Subcutaneous abdominal adipose tissue (tissue), 5 donors: ENCODE data around the gene MZB1.
"Not testable (repeated sequence)": the region's sequence is repeated elsewhere in the genome, so short reads cannot be mapped to it uniquely, and the experiment has no call there.

Experiments used
- H3K27ac ChIP-seq: one replicate; pipeline ENCODE4 v1.7.0; 2013; ENCODE audit warnings: low read depth, mild to moderate bottlenecking, inconsistent platforms, low read length, moderate library complexity
- H3K27me3 ChIP-seq, 5 donors: one replicate each; pipeline ENCODE4 v1.7.0; 2013; ENCODE audit warnings: low read length in 5 of 5, inconsistent platforms in 1 of 5; ENCODE audit not compliant: control insufficient read depth in 5 of 5, insufficient read depth in 4 of 5
- H3K36me3 ChIP-seq, 5 donors: one replicate each; pipeline ENCODE4 v1.7.0; 2013; ENCODE audit warnings: low read length in 5 of 5; ENCODE audit not compliant: control insufficient read depth in 5 of 5, insufficient read depth in 5 of 5
- H3K4me1 ChIP-seq, 5 donors: one replicate each; pipeline ENCODE4 v1.7.0; 2013; ENCODE audit warnings: low read length in 5 of 5, mild to moderate bottlenecking in 3 of 5, moderate library complexity in 1 of 5; ENCODE audit not compliant: control insufficient read depth in 5 of 5, insufficient read depth in 5 of 5
- H3K4me3 ChIP-seq, 5 donors: one replicate each; pipeline ENCODE4 v1.7.0; 2013; ENCODE audit warnings: low read length in 5 of 5, low read depth in 1 of 5
- H3K9ac ChIP-seq, 5 donors: one replicate each; pipeline ENCODE4 v1.7.0; 2013; ENCODE audit warnings: low read length in 5 of 5, mild to moderate bottlenecking in 4 of 5, moderate library complexity in 3 of 5
- H3K9me3 ChIP-seq, 5 donors: one replicate each; pipeline ENCODE4 v1.7.0; 2013; ENCODE audit warnings: low read length in 5 of 5; ENCODE audit not compliant: control insufficient read depth in 5 of 5
- donor health status: healthy.
- donor health status: healthy.
- donor health status: healthy.
- donor health status: healthy.
- donor health status: healthy.

Gene MZB1

GRCh38 chr5:139363937-139364336 is 25.8 kb downstream of the MZB1 start:
- Histone ChIP-seq H3K9me3 (no peaks in the 10 kb centered on the region), H3K27ac (no peak overlapping the region), H3K36me3 (peaks cover 28 to 49% (median 40%) of the 10 kb centered on the region in 5 donors), H3K4me3 (no peak overlapping the region), H3K27me3 (no peaks in the 10 kb centered on the region), H3K9ac (no peak overlapping the region), H3K4me1 (peaks cover 0 to 3% (median 0%) of the 10 kb centered on the region in 5 donors)

GRCh38 chr5:139361835-139362429 is 27.8 kb downstream of the MZB1 start:
- H3K4me3 ChIP-seq, result no peak overlapping the region
- no peak overlapping the region for H3K9ac ChIP-seq
- no peaks in the 10 kb centered on the region for H3K27me3 ChIP-seq
- no peak overlapping the region for H3K27ac ChIP-seq
- H3K36me3 ChIP-seq, result peaks cover 16 to 36% (median 29%) of the 10 kb centered on the region in 5 donors
- no peaks in the 10 kb centered on the region for H3K9me3 ChIP-seq
- H3K4me1 ChIP-seq, result peaks cover 0 to 3% (median 0%) of the 10 kb centered on the region in 5 donors

GRCh38 chr5:139360384-139360783 is 29.3 kb downstream of the MZB1 start:
- H3K9ac ChIP-seq, result no peak overlapping the region
- no peaks in the 10 kb centered on the region for H3K9me3 ChIP-seq
- no peak overlapping the region for H3K27ac ChIP-seq
- no peak overlapping the region for H3K4me3 ChIP-seq
- H3K4me1 ChIP-seq, result peaks cover 0 to 3% (median 0%) of the 10 kb centered on the region in 5 donors
- no peaks in the 10 kb centered on the region for H3K27me3 ChIP-seq
- H3K36me3 ChIP-seq, result peaks cover 12 to 21% (median 13%) of the 10 kb centered on the region in 5 donors

GRCh38 chr5:139358064-139358463 is 31.6 kb downstream of the MZB1 start:
- H3K4me1 ChIP-seq, result peaks cover 0 to 5% (median under 1%) of the 10 kb centered on the region in 5 donors
- no peak overlapping the region for H3K27ac ChIP-seq
- no peaks in the 10 kb centered on the region for H3K9me3 ChIP-seq
- H3K4me3 ChIP-seq, result no peak overlapping the region
- no peak overlapping the region for H3K9ac ChIP-seq
- H3K36me3 ChIP-seq, result peaks cover 0 to 7% (median 2%) of the 10 kb centered on the region in 5 donors
- no peaks in the 10 kb centered on the region for H3K27me3 ChIP-seq

- not testable (repeated sequence) for H3K36me3 ChIP-seq, H3K9me3 ChIP-seq, H3K9ac ChIP-seq, H3K4me1 ChIP-seq, H3K4me3 ChIP-seq, H3K27ac ChIP-seq, H3K27me3 ChIP-seq
These were observed 33.8 kb downstream of the MZB1 start for GRCh38 chr5:139355900-139356299.

- H3K4me1 ChIP-seq, result peaks cover 0 to 9% (median 6%) of the 10 kb centered on the region in 5 donors
- H3K27me3 ChIP-seq, result no peaks in the 10 kb centered on the region
- no peak overlapping the region for H3K9ac ChIP-seq
- no peak overlapping the region for H3K27ac ChIP-seq
- H3K9me3 ChIP-seq, result no peaks in the 10 kb centered on the region
- H3K4me3 ChIP-seq, result no peak overlapping the region
- peaks cover 0 to 7% (median 3%) of the 10 kb centered on the region in 5 donors for H3K36me3 ChIP-seq
These were observed 35.5 kb downstream of the MZB1 start for GRCh38 chr5:139354186-139354585.

GRCh38 chr5:139347863-139348262 is 41.9 kb downstream of the MZB1 start:
- not testable (repeated sequence) for H3K27ac ChIP-seq, H3K27me3 ChIP-seq, H3K36me3 ChIP-seq, H3K9ac ChIP-seq, H3K4me3 ChIP-seq, H3K9me3 ChIP-seq
- H3K4me1 ChIP-seq, result peaks cover 0 to 24% (median 21%) of the 10 kb centered on the region in 5 donors

- not testable (repeated sequence) for H3K27me3 ChIP-seq, H3K36me3 ChIP-seq, H3K4me3 ChIP-seq, H3K27ac ChIP-seq, H3K9ac ChIP-seq, H3K9me3 ChIP-seq
- peaks cover 4 to 36% (median 31%) of the 10 kb centered on the region in 5 donors for H3K4me1 ChIP-seq
These were observed 44.3 kb downstream of the MZB1 start for GRCh38 chr5:139345442-139345841.

GRCh38 chr5:139344177-139344576 is 45.5 kb downstream of the MZB1 start:
- peak overlapping the region in 1 of 5 donors; percentile 0 for H3K4me3 ChIP-seq
- no peaks in the 10 kb centered on the region for H3K9me3 ChIP-seq
- H3K27ac ChIP-seq, result no peak overlapping the region
- H3K4me1 ChIP-seq, result peaks cover 4 to 36% (median 31%) of the 10 kb centered on the region in 5 donors
- H3K9ac ChIP-seq, result no peak overlapping the region
- H3K36me3 ChIP-seq, result peaks cover 0 to 3% (median 0%) of the 10 kb centered on the region in 5 donors
- no peaks in the 10 kb centered on the region for H3K27me3 ChIP-seq

- peak overlapping the region in 4 of 5 donors; percentile 22 to 96 (median 61) for H3K4me3 ChIP-seq
- H3K4me1 ChIP-seq, result peaks cover 4 to 36% (median 31%) of the 10 kb centered on the region in 5 donors
- peak overlapping the region in 1 of 5 donors; percentile 93 for H3K9ac ChIP-seq
- H3K27me3 ChIP-seq, result no peaks in the 10 kb centered on the region
- H3K9me3 ChIP-seq, result no peaks in the 10 kb centered on the region
- no peak overlapping the region for H3K27ac ChIP-seq
- peaks cover 0 to 3% (median 0%) of the 10 kb centered on the region in 5 donors for H3K36me3 ChIP-seq
These were observed 46.2 kb downstream of the MZB1 start for GRCh38 chr5:139343476-139343875.
